GM18858 (cell line): ENCODE results near the gene NELFA.

Source experiments
- ATAC-seq: cut with Tn5 transposase; IDR thresholded peaks from one replicate; pipeline ENCODE4 v1.9.1; 2021; ENCODE audit not compliant: unreplicated experiment

The NELFA gene

DNA sequence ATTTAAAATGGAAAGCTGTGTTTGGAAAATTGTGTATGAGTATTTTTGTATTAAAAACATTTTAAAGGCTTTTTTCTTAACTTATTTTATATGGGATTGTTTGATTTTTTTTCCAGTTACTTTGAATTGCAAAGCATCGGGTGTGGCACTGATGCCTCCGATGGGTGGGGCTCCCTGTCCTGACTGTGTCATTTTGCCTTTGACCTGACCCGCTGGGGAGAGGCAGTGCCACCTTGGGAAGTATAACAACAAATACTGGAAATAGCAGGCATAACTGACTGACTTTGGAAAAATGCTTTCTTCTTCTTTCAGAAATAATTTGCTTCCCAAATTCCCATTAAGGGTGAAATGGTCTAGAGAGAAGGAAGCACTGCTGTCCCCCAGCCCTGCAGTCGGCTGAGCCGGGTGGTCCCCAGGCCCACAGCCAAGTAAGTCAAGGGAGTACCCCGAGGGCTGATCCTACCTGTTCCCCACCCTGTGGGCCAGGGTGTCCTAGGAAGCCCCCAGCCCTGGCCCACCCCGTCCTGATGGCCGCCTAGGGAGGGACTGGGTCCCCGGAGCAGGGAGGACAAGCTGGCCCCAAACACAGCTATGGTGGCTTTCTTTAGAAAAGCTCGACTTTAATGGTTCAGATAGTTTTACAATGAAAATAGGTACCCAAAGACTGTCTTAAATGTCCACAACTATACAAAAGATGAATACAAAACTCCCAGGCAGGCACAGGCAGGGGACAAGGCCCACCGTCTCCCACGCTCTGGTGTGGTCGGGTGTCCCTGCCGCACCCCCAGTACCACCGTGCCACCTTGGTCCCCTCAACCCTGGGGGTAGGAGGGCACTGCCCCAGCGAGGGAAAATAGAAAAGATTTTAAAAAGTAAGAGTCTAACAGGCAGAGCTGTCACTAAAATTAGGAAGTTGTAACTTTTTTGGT, 26.4 kb downstream of the NELFA start:
- ATAC-seq = no peak

DNA sequence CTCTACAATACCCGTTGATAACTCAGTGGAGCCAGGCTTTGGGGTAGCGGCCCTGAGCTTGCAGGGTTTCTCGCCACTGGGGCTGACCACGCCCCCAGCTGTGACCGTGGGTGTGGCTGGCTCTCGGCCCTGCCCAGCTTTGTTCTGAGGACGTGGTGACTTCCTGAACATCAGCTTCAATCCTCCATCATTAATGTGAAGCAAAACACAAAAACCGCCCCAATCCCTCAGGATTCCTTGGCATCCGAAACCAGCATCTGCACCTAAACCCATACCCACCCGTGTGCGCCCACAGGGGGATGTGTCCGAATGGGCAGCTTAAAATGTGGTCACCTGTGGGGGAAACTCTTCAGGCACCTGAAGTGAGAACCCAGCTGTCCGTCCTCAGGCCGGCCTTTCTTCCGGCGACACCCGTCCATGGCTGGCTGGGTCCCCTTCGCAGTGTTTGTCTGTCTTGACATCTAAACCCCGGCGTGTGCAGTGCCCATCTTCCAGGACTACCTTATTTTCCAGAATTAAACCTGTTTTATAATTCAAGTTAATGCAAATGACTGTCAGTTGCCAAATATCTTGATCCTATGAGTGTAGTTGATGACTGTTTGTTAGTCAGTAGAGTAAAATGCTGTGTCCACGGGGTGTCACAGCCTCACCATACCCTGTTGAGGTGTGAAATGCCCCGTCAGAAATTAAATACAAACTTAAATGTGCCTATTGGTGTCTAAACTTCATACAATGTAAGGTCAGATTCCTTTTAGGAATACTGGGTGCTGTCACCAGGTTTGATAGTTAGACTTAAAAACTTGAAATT, 27.3 kb downstream of the NELFA start:
- ATAC-seq = no peak

DNA sequence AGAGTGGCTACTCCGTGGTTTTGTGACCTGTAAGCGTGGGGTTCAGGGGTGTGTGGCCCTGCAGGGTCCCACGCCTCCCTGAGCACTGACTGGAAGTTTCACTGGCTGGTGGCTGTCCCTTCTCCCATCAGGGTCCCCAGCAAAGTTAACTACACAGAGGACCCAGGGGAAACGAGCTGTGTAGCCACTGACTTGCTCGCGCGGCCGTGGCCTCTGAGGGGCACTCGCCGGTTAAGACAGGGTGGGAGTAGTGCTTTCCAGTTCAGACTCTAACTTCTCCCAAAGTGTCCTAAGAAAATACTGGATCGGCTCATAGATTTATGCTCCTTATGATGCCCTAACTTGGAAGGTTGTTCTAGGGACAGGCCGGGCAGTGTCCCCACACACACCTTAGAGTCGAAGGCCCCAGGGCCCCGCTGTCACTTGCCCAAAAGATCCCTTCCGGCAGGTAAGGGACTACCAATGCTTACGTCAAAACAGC, 28.2 kb downstream of the NELFA start:
- no peak for ATAC-seq

DNA sequence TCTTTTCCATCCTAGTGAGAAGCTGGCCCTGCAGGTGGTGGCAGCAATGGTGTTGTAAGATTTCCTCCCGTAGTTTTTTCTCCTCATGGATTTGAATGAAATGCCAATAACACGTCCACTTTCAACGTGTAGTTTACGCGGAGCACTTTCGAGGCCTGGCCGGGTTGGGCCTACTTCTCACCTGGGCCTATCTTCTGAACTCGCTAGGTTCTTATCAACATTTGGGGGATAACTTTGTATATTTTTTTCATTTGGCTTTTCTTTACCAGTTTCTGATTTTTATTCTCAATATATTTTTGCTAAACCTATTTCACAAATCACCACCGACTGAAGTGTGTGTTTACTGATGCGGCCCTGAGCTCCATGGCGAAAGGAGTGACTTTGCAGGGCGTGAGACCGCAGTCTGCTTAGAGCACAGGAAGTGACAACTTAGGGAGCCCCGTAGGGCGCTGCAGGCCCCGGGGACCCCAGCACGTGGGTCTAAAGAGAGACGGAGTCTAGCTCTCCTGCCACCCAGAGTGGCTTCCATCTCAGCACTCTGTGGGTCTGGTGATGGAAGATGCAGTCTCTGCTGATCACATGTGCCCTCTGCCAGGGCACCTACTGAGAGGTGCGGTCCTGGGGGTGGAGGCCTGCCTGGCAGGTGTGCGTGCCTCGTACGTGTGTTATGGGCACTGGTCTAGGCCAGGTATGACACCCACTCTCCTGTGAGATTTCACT, 29.1 kb downstream of the NELFA start:
- ATAC-seq = no peak

DNA sequence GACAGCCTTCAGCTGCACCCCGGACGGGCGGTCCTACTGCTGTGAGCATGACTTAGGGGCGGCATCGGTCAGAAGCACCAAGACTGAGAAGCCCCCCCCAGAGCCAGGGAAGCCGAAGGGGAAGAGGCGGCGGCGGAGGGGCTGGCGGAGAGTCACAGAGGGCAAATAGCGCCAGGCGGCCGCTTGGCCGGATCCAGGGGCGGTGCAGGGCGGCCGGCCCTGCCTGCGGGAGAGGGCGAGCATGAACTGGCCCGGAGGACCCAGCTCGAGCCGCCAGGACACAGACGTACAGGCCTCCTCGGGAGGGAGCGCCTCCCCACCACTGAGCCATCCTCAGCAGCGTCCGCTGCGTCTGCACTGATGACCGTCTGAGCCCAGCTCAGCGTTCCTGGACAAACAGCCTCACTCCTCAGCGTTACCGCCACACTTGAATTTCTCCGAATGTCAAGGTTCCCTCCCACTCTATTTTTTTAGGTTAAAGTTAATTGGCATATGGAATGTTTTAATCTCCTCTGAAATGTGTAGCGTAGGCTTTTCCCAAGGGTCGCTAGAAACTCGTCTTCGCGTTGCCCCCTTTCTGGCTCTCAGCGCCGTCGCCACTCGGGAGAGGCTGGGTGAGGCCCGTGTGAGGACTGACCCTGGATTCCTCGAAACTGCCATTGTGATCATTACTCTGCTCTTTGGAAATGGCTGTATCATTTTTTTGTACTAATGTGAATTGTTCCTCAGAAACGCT, 29.9 kb downstream of the NELFA start:
- no peak for ATAC-seq

DNA sequence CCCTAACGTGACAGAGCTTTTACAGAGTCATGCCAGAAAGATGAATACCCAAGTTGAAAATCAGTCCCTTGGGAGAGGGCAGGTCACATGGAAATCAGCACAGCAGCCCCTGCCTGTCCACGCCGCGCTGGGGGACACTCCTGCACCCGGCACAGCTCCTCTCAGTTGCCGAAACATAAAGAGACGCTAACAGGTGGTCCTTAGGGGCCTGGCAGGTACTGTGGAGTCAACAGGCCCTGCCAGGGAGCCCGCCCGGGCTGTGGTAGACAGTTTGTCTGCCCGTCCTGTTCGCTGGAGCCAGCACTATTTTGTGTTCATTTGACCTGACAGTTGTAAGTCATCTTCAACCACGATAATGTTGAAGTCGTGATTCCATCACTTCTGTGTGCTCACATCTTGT, 30.5 kb downstream of the NELFA start:
- no peak for ATAC-seq

DNA sequence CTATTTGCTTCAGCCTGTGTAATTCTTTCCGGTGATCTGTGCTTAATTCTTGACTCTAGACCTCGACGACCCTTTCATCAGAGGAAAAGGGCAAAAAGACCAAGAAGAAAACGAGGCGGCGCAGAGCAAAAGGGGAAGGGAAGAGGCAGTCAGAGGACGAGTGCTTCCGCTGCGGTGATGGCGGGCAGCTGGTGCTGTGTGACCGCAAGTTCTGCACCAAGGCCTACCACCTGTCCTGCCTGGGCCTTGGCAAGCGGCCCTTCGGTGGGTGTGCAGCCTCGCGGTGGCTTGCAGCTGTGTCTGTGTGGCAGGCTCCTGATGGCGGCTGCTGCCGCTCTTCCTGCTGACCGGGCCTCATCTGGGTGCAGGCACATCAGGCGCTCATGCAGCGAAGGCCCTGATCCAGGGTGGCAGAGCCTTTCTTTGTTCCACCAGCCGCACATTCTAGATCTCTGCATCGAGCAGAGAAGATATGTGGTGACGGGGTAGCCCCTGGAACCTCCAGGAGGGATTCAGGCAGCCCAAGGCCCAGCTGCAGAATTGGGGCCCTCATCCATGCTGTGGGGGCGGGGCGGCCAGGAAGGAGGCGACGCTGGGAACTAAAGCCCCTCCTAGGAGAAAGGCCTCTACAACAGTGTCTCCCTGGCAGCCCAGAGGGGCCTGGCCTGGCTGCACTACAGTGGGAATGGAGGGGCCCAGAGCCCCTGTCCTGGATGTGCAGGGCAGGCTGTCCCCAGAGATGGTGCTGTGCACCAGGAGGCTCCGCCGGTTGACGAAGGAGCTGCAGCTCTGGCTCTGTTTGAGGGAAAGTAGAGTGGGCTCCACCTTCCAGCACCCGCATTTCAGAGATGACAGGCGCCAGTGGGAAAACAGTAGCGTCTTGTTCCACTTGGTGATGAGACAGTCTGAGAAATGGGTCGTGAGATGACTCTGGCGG, 32.1 kb downstream of the NELFA start:
- no peak for ATAC-seq

DNA sequence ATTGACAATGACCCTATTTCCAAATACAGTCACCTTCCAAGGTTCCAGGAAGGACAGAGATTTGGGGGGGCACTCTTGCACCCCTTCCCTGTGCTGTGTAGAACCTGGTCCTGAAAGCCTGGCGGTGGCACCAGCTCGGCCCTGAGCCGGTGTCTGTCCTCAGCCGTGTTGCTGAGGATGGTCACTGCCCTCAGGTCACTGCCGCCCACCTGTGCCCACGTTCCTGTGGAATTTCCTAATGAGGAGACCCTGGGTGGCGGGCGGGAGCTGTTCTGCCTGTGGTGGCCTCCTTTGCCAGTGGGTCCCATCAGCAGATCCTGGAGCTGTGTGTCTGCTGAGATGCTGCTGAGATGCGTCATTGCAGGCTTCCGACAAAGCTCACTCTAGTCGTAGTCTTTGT, 32.9 kb downstream of the NELFA start:
- no peak for ATAC-seq

DNA sequence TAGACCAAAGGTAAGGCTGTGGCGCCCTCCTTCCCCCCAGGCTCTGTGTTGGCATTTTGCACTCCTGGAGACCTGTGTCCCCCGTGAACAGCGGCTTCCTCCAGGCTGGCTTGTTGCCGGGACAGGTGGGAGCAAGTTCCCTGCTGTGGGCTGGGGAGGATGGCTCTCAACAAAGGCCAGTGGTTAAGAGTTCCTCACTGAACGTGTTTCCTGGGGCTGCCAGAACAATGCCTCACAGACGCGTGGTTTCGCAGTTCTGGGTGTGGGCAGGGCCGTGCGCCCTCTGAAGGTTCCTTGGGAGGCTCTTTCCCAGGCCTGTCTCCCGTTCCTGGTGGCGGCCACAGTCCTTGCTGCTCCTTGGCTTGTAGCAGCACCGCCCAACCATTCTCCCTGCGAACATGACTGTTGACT, 33.4 kb downstream of the NELFA start:
- no peak for ATAC-seq

DNA sequence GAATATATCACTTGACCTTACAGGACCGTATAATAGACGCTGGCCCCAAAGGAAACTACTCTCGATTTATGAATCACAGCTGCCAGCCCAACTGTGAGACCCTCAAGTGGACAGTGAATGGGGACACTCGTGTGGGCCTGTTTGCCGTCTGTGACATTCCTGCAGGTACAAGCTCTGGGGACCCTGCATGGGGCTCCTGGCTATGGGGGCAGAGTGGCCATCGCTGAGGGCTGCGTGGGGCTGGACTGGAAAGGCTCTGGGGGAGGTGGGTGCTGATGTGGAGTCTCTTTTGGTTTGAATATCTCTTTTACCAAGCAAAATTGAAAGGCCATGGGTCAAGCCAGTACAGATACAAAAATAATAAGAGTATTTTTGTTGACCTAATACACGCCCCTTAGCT, 33.9 kb downstream of the NELFA start:
- ATAC-seq = no peak

DNA sequence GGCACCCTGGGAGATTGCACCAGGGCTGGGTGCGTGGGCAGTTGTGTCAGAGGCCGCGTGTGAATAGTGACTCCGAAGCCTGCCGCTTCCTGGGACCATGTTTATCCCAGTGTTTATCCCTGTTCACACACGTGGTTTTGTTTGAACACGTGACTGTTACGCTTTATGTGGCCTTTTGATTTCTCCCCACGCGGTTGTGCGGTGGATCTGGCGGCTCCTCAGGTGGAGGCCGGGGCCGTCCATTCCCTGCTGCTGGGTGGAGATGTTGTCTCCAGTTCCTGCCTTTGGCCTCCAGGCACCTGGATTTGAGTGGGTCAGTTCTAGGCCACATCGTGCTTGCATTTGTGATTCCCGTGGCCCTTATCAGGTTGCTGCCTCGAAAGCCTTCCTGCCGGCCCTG, 35.1 kb downstream of the NELFA start:
- no peak for ATAC-seq

DNA sequence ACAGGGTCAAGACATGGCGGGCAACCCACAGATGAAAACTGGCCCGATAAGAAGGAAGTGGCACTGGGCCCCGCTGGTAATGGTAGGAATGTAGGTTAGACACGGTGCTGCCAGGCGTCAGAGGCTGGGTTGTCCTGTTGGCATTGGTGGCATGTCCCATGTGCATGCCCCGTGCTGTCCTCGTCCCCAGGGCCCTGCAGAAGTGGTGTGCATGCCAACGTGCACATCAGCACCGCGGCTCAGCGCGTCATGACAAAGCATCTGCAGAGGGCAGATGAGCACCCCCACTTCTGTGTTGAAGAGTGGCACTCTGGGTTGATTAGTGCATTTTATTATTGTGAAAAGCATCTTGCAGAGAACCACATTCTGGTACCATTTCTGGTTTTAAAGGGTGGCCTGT, 35.6 kb downstream of the NELFA start:
- no peak for ATAC-seq

DNA sequence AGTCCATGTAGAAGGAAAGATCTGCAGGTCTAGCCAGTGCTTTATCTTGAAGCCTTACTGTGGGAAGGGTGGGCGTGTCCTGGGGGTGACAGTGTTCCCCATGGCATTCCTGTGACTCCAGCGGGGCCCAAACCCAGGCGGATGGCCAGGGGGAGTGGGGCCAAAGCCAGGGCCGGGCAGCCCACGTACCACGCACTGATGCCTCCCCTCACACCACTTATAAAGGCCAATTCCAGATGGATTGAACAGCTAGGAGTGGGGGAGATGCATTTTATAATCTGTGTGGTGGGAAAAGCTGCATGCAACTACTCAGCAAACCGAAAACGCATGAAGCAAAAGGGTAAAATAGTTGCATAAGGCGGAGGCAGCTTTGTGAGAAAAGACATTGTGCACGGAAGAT, 36.4 kb downstream of the NELFA start:
- ATAC-seq = no peak

DNA sequence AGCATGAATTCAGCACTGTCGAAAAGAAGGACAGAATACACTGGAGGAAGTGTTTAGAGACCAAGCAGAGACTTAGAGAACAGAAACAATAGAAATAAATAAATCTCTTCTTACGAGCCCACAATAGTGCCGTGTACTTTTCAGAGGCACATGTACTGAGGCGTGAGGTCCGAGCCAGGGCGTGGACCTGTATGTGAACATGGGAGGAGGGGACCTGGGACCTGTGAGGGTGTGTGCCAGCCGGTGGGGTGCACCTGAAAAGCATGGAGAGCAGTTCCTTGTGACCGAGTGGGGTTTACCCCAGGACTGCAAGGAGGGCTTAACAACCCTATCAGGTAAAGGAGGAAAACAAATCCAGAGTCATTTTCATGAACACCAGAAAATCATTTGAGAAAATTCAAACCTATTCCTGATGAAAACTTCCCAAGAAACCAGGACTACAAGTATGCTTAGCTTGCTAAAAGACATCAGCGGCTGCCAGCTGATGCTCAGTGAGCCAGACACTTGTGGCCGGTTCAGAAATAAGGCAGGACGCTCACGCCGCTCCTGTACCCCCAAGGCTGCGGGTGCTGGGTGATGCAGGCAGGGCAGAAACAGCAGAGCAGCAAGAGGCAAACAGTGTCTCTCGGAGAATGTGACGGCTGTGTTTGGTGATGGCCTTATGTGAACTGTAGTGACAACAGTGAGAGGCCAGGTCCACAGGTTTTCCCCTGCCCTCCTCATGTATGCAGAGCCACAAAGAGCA, 37.1 kb downstream of the NELFA start:
- no peak for ATAC-seq

DNA sequence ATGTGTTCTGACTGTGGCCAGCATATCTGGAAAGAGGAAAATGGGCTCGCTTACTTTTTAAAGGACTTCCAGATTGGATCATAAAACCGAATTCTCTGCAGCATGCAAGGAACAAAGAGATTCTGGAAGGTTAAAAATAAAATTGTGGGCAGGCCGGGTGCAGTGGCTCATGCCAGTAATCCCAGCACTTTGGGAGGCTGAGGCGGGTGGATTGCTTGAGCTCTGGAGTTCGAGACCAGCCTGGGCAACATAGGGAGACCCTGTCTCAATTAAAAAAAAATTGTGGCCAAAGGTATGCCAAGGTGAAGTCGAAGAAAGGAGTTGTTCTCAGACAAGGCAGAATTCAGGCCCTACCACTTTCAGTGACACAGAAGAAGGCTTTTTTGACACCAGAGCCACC, 37.8 kb downstream of the NELFA start:
- no peak for ATAC-seq

DNA sequence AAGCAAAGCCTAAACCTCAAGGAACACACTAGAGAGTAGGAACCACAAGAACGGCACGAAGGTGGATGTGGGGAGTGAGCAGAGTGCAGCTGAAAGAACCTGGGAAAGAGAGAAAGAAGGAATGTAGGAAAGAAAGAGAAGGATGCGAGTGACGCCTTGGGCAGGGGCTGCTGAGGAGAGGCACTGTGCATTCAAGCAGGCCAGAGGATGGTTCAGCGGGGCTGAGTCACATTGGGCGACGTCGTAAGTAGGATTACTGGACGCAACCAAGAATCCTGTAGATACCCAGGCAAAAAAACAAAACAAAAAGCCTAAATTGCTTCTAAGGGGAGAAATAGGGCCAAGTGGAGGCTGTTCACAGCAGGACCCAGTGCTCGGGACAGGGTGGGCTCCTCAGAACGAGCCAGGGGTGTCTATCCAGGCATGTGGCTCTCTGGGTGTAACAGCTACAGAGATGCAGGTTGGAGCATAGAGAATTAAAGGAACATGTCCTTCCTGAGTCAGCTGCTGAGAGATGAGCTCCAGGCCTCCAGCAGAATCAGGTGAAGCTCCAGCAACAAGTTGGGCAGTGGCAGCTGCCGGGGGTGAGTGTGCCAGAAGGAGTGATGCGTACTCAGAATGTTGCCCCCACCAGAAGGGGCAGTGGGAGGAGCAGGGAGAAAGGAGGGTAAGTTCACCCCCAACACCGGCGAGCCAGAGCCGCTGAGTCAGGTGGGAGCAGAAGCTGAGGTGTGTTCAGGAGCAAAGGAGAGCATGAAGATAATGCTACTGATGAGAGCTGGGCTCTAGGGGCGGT, 38.6 kb downstream of the NELFA start:
- ATAC-seq = no peak

DNA sequence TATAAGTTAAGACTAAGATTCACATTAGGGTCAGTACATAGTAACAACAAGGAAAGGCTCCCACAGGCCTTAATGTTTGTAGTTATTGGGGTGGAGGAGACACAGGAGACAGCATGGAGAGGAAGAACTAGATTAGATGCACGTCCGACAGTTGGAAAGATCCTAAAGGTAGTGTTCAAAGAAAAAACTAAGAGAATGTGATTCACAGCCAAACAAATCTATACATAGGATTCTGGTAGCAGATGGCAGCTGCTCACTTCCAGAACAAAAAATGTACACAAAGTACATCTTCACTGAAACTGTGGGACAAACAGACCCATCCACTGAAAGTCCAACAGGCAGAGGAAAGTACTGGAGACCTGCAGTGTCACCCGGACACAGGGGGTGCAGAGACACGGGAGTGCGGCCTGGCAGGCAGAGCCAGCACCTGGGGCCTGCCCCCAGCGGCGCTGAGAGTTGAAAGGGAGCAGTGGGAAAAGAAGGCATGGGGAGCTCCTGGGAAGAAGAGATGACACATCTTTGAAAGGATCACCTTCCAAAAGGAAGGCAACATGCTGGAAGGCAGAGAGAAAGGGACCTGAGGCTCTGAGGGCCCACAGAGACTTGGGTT, 40.0 kb downstream of the NELFA start:
- no peak for ATAC-seq
